ENCODE measurements around the gene PTPRO.

PTPRO gene

DNA sequence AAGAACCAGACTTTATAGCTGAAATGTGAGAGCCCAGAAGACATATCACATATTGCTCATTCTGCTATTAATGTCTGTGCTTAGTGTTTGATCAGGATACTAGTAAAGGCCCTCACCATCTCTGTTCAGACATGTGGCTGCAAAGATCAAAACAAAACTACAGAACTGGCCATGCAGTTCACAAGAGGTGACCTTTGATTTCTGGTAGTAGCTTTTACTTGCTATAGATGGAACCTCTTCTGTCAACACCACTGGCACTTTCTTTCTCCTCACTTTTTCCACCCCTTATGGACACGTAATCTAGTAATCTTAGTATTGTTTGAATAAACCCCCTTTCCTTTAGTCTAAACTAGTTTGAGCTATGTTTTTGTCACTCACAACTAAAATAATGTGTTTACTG is 252.0 kb downstream of the PTPRO start:
- DNase-seq: no peak

GRCh38 chr12:15575671-15576541 is 253.6 kb downstream of the PTPRO start:
- no peak for DNase-seq

GRCh38 chr12:15580431-15580830 is 258.1 kb downstream of the PTPRO start:
- peak; percentile 29 for DNase-seq

DNA sequence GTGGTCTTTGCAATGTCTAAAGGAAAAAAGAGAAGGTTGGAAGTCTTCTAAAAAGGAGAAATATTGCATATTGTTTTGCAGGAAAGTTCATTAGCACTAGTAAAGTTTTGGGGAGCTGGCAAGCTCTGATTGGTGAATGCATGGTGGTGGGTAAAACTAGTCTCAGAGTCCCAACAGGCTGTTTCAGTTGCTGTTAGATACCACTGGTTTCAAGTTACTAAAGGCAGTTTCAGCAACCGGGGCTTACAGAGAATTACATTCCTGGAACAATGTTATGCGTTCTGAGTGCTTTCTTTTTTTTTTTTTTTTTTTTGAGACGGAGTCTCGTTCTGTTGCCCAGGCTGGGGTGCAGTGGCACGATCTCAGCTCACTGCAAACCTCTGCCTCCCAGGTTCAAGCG is 258.7 kb downstream of the PTPRO start:
- DNase-seq: no peak

DNA sequence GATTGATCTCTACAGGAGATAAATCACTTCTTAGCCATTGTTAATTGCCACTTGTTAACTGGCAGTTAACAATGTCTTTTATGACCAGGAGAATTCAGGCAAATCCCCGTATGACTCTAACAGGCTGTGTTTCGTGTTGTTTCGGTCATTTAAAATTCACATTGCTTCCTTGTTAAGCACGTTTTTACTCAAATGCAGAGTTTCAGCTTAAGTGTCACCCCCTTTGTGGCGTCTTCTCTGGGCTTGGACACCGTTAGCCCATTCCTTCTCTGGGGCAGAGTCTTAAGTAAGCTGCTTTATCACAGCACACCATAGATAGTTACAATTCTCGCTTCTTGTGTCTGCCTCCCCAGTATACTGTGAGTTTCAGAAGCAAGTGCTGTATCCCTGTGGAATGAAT is 261.5 kb downstream of the PTPRO start:
- no peak for DNase-seq

DNA sequence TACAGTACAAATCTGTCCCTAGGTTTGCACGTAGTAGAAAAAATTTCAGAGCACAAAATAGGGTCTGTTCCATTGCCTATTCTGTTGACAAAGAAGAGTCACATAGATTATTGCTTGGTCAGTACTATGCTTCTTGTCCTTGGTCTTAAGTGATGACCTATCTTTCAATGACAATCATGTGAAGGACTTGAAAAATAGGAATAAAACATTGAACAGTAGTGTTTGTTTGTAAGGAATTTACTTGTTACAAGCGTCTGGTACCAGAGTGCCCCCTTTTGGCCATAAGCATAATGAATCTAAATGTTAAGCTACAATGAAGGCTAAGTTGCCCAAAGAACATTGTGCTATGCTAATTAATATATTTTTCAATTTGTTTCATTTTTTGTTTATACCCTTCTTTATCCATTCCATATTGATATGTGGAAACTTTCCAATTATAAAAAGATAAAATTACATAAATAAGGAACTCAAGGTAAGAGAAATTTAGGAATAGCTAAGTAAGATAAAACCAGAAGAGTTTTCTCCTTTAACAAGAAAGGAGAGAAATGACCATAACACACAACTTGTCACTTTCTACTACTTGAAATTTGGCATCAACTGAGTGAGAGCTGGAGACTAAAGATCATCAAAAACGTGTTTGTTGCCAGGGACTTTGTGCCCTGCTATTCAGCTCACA is 262.2 kb downstream of the PTPRO start:
- peak; percentile 73 for DNase-seq

- DNase-seq: no peak
Observed at GRCh38 chr12:15589328-15590032, 267.2 kb downstream of the PTPRO start.

- DNase-seq: peak; percentile 98
Observed at GRCh38 chr12:15590180-15590826, 268.0 kb downstream of the PTPRO start.

DNA sequence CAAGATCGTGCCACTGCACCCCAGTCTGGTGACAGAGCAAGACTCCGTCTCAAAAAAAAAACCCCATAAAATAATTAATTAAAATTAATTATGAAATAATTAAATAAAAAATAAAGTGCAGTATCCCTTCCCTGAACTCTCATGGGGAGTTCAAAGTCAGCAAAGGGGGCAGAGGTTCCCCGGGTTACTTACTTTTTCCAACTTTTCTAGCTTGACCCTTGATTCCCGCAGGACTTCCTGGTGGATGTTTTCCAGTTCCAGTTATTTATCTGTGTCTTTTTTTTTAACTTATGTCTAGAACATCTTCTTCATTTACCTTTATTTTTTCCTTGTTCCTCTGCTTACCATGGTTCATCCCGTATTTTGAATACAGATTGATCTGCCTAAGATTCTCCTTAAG is 269.5 kb downstream of the PTPRO start:
- DNase-seq: no peak

- no peak for DNase-seq
Observed at GRCh38 chr12:15592934-15593333, 270.6 kb downstream of the PTPRO start.

GRCh38 chr12:15596174-15596573 is 273.9 kb downstream of the PTPRO start:
- DNase-seq: no peak

DNA sequence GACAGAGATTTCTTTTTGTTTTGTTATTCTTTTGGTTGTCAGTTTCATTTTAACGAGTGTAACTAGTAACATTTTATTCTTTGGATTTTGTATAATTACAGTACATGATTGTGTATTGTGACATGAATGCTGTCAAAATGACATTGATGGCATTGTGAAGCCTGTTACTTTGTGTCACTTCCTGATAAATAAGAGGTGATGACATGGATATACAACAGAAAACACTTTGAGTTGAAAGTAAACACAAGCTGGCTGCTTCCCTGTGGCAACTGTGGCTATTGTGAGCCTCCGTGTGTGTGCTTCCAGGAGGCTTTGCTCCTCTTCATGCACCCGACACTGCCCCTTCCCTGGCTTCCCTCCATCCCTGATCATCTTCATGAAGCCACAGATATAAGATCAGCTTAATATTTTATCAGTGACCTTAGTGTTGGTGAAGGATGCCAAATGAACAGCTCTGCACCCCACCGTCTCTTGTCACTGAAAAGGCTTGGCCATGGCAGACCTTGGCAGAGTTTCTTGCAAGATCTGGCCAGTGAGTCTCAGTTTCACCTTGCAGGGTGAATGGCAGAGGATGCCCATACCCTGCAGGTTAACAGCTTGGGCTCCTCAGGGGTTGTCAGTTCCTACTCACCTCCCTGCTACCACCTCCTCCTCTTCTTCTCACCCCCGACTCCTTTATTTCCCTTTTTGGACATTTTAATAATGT is 275.0 kb downstream of the PTPRO start:
- DNase-seq: no peak

DNA sequence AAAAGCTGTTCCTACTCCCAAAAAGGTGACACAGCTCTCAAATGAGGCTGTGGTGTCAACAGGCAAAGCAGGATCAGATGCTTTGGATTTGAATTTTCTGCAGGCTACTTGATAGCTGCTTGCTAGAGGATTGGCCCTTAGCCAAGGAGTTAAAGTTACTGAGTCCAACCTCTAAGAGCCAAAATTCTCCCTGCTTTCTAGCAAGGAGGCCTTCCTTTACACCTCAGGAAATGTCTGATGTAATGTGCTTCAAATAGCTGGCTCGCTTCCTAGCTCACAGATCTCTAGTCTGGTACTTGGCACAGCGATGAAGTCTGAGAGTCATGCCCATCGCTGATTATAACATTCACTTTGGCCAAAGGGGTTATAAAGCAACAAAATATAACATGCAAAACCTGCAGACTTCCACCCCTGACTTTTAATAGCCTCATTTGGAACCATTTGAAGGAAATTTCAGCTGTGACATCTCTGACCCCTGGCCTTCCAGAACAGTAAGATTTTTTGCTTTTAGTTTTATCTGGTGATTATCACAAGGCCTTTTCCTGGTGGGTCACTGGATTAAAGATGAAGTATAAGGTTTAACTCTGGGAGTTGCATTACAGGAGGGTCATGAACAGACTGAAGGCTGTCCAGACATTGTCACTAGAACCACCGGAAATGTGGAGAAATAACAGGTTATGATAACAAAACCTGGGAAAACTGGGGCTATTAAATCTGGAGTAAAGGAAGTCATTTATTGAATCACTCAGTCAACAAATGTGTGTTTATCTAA is 277.1 kb downstream of the PTPRO start:
- peak; percentile 61 for DNase-seq

DNA sequence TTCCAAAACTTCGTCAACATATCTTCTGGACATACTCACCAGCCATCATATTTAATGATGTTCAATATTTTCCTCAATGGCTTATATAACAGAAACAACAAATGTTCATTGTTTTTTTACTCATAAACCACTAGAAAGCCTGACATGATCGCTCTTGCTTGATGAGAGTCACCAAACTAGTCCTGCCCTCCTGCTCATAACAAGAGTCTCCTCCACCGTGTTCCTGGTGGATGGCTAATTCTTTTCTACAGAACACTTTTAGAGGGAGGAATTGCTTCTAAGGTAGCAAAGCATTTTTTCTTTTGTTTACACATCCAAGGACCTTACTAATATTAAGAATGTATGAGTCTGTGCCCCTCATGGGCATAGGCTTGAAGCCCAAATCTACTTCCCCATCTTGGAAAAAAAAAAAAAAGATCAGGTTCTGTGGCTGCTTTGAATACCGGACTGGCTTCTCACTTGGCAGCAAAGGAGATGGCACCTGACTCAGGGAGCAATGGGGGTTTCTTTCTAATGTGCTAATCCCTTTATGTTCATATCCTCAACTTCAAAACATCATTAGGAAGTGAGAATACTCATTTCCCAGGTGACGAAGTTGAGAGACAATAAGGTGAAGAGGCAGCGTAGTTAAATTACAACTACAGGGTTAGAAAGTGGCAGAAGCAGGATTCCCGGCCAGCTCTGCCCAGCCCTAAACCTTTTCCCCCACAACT is 278.1 kb downstream of the PTPRO start:
- DNase-seq: no peak

- DNase-seq: no peak
Observed at GRCh38 chr12:15601210-15601800, 279.0 kb downstream of the PTPRO start.

GRCh38 chr12:15602051-15602672 is 279.9 kb downstream of the PTPRO start:
- DNase-seq: no peak

DNA sequence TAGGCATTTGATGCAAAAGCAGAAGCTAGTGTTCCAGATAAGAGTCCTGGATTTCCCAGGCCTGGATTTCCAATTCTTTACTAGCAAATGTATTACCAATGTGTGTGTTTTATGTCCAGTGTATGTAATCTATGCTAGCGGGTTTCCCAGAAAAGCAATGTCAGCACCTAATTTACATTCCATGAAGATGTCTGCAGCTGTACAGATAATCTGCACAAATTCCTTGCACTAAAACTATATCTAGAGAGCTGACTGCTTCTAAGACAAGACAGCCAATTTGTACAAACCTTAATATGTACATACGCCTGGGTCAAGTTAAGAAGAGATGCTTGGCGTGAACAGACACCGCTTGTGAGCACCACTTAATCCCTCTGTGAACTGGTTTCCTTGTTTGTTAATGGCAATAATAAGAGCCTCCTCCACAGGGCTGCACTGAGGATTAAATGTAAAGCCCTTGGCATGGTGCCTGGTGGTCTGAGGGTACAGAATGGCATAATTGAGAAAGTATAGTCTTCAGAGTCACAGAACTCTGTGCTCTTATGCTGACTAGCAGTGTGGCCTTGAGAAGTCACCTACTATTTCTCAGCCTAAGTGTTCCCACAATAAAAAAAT is 281.3 kb downstream of the PTPRO start:
- DNase-seq: peak; percentile 90

DNA sequence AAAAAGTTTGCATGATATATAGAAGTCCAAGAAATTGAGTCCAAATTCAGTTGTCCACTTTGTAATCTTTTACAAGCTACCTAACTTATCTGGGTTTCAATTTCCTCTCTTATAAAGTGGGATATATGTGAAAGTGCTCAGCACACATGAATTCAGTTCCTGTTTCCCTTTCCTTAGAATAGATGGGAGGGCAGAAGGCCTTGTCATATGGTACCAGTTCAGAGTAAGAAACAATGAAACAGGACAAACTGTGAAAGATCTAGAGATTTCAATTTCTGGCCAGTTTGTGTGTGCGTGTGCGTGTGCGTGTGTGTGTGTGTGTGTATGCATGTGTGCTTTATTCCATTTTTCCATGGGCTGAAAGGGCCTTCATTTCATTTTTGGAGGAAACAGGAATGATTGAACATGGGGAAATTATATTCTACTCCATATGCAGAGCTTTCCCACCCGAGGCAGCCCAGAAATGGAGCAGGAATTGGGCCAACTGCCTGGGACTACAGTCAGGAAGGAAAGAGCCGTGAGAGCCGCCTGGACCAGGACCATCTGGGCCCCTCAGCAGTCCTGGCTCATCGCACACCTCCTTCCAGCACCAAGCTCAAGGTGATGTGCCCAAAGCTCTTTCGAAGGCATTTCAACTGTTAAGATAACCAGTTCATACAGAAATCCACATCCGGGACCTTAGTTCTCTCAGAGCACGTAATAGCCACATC is 283.7 kb downstream of the PTPRO start:
- DNase-seq: no peak

DNA sequence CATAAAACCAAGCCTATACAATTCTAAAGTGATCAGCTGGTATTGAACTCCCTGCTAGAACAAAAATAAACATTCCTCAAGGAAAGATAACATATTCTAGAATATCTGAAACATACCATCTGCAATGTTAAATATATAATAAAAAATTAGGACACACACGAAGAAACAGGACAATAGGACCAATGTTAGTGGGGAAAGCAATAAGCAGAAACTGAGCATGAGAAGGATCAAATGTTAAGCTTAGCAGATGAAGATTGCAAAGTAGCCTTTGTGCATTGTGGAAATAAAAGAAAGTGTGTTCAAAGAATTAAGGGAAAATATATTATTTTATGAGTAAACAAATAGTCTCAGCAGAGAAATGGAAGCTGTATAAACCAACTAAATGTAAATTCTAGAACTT is 286.1 kb downstream of the PTPRO start:
- DNase-seq: no peak
